ENCODE data around the gene TEKT5.

DNA sequence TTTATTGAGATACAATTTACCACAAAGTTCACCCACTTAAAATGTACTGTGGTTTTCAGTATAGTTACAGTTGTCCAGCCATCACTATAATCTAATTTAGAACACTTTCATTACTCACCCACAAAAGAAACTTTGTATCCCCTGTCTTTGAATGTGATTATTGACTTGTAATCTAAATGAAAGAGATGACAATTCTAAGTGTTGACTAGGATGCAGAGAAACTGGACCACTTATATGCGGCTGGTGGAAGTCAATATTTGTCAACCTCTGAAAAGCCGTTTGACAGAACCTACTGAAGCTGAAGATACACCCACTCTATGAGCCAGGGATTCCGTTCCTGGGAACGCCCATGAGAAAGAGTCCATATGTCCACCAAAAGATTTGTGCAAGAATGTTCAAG, 36.8 kb downstream of the TEKT5 start:
- TF ChIP-seq, protein P1, sequence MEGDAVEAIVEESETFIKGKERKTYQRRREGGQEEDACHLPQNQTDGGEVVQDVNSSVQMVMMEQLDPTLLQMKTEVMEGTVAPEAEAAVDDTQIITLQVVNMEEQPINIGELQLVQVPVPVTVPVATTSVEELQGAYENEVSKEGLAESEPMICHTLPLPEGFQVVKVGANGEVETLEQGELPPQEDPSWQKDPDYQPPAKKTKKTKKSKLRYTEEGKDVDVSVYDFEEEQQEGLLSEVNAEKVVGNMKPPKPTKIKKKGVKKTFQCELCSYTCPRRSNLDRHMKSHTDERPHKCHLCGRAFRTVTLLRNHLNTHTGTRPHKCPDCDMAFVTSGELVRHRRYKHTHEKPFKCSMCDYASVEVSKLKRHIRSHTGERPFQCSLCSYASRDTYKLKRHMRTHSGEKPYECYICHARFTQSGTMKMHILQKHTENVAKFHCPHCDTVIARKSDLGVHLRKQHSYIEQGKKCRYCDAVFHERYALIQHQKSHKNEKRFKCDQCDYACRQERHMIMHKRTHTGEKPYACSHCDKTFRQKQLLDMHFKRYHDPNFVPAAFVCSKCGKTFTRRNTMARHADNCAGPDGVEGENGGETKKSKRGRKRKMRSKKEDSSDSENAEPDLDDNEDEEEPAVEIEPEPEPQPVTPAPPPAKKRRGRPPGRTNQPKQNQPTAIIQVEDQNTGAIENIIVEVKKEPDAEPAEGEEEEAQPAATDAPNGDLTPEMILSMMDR (conservative IDR thresholded peaks at IDR 0.05 in 1 of 2, IDR thresholded peaks at IDR 0.05 in 1 of 2; ENCODE audit: low read depth in 1 of 2, low read length in 2 of 2): no peak
- no peak for TF ChIP-seq EZH2 (IDR thresholded peaks at IDR 0.05; ENCODE audit: low read length, missing control alignments)

All from fibroblast of lung (primary cell).